Hematopoietic multipotent progenitor cell treated with erythropoietin and hydrocortisone succinate and interleukin-3 and kit ligand, for 15 days (in vitro differentiated cells): ENCODE measurements around the gene GPC5.

Experiments
- DNase-seq: peaks from one replicate; pipeline ENCODE4 v3.0.0-alpha.2; 2015; ENCODE audit warnings: low spot score

Gene GPC5

DNA sequence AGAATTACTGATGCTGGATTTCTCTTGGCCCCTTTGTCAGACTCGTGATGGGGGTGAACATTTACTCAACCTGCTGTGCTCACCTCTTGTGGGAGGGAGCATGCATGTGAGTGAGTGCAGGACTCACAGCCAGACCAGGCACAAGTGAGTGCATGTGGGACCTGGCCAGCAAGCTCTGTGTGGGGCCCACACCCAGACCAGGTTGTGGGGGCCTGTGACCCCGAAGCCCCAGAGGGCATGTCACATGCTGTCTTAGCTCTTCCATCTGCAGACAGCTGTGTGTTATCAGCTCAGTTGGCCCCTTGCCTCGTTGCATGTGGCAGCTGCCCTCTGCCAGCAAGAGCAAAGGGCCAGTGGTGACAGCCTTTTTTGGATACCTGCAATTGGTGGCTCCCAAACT is 614.4 kb downstream of the GPC5 start:
- DNase-seq, result no peak

DNA sequence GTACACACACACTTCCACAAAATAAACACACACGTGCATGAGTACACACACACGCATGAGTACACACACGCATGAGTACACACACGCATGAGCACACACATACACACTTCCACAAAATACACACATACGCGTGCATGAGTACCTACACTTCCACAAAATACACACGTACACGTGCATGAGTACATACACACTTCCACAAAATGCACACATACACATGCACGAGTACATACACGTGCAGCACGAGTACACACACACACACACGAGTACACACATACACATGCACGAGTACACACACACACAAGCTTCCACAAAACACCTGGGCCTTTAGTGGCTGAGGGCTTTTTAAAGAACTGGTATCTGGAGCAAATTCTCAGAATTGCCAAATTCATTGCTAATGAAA is 619.3 kb downstream of the GPC5 start:
- no peak for DNase-seq

DNA sequence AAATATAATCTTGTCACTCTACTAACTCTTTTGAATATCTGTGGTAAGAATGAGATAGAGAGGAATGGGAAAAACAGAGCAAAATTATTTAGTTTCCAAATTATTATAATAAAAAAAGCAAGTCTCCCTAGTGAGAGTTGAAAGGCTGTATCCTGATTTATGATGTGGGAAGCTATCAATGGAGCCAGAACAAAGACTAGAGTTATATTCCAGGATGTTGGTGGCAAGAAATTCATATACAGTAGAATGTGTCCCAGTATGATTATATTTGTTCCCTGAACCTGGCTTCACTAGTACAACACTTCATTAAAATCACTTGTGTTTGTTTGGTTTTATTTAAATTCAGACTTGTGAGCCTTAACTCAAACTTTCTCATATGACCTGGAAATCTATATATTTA is 630.3 kb downstream of the GPC5 start:
- no peak for DNase-seq

DNA sequence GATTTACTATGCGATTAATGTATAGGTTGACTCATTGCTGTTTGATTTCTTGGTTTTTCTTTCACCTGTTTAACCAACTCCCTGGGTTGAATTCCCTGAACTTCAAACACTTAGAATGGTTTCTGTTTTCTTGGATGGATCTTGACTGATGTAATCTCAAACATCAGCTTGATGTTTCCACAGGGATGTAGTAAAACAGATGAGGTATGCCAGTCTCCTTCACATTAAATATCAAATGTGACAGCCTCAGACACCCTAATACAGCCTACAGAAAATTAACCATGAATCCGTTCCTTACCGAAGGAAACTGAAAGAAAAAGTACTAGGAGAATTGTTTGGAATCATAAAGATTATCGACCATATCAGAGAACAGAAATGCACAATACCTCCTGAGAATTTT is 631.2 kb downstream of the GPC5 start:
- DNase-seq, result no peak

DNA sequence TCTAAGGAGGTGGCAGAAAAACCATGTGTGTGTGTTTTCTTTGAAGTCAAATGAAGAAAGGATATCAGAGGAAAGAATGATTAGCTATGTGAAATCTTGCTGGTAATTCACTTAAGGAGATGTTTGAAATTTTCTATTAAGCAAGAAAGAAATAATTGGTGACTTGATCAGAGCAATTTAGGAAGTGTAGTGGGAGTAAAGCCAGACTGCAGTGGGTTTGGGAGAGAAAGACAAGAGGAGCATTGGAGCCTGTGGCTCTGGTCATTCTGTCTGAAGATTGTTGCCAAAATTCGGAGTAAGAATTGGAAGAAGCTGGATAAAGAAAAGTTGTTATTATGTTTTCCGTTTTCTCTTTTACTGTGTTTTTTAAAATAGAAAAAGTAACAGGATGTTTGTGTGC is 640.5 kb downstream of the GPC5 start:
- no peak for DNase-seq

DNA sequence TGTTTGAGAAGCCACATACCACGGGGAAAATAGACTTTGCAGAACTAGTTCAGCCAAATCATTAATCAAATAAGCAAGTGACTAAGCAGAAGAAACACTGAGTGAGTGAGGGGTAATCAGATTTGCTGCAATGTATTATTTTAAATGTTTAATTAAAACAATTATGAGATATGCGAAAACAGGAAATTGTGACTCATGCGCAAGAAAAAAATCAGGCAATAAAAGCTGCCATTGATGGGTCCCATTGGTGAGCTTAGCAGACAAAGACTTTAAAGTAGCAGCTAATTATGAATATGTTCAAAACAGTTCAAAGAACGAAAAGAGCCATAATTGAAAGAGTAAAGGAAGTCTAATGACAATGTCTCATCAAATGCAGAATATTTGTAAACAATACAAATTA is 644.1 kb downstream of the GPC5 start:
- DNase-seq, result no peak

DNA sequence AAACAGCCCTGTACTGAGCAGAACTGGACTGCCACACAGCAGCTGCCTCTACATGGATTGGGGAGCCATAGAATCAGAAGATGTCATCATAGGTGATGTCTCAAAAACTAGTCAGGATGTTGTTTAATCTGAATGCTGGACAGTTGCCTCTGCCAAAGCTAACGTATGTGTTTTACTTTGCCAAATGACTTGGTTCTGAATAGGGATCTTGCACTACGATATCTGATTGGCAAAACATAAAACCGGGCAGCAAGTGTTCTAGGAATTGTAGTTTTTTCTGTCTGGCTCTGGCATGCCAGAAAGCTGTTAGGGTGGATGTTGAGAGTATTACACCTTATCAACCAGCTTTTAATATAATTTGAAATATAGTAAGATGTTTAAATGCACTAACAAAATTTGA is 645.9 kb downstream of the GPC5 start:
- no peak for DNase-seq

DNA sequence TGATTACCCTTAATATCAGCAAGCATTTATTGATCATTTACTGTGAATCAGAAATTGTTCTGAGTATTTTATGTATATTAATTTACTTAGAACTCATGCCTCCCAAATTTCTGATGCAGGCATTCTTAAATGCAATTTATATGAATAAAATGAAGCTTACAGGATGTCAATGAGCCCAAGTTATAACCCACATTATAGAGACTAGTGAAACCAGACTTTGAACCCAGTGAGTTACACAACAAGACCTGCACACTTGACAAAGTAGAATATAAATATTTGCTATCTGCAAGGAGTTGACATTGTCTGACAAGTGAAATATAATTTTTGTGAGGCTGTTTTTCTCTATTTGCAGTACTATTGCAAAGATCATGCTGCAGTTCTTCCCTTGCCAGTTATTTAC is 656.0 kb downstream of the GPC5 start:
- DNase-seq, result no peak

DNA sequence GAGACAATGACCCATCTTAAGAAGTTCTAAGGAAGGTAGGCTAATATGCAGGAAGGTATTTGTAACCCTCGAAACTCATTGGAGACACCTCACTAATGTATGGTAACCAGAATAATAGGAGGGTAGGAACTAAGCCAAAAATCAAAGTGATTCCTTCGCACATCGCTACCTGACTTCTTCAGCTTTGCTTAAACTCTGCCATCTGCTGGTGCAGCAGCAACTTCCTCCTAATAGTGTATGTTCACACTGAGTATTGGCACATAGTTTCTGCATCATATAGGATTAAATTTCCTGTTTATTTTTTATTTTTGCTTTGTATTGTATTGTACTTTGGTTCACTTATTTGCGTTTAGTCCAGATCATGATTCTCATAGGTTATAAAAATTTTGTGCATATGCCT is 676.2 kb downstream of the GPC5 start:
- DNase-seq, result no peak

DNA sequence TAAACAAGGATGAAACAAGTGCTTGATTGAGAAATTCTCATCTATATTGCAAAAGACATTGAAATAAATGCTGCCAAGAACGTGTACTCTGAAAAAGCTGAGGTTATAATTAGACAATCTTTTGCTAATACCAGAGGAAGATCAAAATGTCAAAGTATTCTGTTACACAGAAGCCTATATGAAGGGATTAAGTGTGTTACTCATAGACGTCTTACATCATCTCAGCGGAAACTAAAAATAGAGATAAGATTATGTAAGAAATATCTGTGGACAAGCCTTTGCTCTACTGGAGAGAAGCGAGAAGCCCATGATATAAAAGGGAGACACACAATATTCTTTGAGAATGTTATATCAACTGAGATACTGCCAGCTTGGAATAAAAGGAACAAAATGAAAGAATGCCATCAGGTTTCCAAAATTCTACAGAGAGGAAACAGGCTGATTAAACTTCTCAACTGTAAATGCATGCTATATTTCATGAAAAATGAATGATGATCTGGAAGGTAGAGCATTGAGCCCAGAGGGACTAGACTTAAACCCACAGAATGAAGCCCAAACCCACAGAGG is 699.0 kb downstream of the GPC5 start:
- no peak for DNase-seq

DNA sequence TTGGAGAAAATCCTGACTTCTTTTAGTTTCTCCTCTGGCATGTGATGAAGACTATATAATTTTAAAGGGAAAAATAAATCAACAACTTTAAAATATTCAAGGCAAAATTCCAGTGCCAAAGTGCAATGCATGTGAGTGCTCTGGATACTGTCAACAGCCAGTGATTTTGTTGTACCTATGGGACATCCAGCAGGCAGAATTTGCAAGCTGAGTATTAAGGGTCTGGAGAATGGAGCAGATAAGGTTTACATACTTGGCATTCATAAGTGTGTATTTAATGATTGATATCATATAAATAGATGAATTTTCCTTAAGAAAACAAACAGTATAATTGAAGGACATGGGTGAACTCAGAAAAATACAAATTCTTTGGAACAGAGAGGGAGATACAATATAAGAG is 703.4 kb downstream of the GPC5 start:
- DNase-seq, result no peak

DNA sequence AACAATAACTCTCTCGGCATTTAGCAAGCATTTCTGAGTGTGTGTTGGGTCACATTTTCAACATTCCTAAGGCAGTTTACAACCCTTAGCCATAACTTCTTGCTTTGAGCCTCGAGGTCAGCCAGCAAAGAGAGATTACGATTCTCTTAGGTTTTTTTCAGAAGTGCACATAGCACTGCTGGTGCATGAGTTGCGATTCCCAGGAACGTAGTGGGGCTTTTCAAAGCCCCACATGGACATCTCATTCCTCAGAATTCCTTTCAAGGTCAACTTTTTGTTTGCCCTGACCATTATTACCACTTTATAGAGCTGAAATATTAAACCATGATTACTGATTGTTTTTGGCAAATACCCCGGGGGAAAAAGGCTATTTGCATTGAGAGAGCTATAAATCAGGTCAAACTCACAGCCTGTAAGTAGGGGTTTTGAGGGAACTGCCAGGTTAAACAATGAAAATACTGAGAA is 705.3 kb downstream of the GPC5 start:
- DNase-seq, result no peak

DNA sequence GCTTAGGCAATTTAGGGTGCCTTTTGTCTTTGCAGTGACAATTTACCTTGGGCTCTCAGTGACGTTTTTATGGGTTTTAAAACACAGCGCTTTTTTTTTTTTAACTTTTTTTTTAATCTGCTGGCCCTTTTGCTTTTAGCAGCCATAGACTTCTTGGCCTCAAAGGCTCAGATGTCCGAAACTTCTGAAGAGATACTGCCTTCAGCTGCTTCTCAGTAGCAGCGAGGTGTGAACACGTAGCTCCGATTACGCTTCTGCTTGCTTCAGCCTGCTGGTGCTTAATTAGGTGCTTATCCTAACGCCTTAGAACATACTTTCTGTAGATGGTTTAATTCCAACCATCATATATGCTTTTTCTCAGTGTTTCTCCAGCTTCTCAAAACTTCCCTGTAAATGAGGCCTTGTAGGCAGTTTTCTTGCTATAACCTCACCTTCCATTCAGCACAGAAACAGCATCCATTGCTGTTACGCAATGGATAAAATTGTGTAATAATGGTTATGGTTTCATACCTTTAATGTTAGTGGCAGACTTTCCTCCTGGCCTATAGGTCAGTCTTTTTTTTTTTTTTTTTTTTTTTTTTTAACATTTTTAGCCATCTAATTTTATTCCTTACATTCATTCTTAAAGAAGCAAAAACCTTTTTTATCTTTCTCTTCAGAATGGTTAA is 723.9 kb downstream of the GPC5 start:
- DNase-seq, result no peak

DNA sequence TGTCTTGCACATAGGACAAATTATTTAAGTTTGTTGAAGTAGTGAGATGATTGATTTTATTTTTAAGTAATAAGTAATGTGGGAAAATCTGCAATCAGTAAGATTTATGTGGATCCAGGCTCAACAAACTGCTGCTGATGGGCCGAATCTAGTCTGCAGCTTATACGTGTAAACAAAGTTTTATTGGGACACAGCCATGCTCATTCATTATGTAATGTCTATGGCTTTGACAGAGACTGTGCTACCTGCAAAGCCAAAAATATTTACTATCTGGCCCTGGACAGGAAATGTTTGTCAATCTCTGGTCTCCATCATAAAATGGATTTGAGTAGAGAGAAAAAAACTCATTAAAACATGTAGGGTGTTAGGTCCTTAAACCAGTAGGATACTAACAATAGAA is 728.0 kb downstream of the GPC5 start:
- no peak for DNase-seq

DNA sequence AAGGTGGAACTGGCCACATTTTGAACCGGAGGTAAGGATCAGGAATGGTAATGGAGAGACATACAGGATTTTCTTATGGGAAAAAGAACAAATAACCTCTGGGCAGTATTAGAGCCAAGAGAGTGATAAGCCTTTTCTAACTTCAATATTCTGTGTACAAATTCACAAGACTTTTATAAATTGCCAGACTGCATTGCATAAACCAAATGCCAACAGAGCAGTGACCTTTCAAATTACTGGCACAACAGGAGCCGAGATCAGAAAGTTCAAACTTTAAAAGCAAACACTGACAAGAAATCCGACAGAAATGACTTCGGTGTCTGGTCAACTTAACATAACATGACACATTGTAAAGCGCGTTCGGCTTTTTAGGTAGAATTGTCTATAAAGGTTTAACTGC is 737.1 kb downstream of the GPC5 start:
- DNase-seq, result no peak

DNA sequence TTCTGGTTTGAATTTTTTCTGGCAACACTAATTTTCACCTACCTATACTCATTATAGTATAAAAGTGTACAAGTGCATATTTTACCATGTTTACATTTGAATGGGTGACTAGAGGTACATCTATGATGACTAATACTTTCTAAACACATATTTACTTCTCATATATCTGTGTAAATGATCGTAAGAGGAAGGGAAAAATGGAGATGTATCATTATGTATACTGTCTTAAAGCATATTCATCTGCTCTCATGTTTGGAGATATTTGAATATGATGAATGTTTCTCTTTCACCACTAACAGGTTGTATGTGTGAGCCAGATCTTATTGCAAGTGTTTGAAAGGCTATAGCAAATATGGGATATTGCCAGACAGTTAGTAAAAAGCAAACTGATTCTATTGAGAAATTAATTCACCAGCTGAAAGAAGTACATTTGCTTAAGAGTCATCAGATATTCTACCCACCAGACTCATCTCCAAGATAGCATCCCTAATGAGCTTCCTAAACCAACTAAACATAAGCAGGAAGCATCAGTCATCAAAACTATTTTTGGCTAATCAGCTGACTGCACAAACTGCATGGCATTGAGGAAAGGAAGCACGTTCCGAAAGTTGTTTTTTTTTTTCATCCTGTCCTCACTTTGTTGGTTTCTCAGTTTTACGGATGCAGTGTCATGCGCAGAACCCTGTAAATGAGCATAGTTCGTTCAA is 738.2 kb downstream of the GPC5 start:
- DNase-seq, result no peak

DNA sequence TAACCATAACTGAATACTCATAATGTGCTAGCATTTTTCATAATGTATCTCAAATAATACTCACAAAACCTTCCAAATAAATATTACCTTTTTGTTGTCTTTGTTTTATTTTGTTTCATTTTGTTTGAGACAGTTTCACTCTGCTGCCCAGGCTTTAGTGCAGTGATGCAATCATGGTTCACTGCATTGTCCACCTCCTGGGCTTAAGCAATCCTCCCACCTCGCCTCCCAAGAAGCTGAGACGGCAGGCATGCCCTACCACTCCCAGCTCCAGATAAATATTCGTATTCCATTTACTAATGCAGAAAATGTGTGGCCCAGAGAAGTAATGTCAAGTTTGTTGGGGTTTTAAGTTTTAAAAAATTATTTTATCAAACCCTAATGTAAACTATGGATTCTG is 739.1 kb downstream of the GPC5 start:
- no peak for DNase-seq

DNA sequence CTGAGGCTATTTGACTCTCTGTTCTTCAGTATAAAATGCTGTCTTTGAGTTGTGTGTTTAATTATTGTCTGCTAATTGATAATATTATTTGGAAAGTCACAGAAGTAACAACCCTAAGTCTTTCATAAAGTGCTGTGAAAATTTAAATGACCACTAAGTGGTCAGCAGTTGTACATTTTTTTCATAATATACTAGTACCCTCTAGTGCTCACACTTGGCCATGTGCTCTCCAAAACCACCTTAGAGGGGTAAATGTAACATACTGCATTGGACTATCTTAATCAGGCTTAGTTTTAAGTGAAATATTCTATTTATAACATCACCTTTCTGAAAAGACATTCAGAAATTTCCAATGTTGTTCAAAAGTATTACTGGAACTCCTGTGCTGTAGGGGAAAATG is 745.3 kb downstream of the GPC5 start:
- no peak for DNase-seq

DNA sequence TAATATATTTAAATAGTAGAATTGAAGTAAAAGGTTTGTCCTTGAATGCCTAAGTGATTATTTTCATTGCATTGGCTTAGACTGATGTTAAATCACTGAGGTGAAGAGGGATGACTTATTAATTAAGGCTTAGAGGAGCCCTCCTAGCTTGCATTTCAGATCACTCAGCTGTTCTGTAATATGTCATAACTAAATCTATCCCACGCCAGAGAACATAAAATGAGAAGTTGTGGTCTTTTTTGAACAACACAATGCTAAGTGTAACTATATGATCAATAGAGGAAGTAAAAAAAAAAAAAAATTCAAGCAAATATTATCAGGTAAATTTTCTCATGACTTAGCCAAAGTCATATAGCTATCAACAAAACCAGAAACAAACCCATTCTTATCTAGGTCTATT is 752.2 kb downstream of the GPC5 start:
- no peak for DNase-seq

DNA sequence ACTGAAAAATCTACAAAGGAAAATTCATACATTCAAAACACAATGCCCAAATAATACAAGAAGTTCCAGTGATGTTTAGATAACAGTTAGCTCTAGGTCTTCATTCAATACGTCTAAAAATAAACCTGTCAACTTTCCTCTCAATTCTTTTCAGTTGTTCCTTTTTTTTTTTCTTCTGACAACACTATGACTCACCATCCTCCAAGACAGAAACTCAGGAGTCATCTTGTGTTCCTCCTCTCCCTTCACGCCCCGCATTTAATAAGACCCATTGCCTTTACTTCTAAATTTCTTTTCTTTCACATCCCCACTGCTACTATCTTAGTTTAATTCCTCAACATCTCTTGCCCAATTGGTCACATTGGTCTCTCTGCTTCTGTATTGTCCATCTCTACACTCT is 759.9 kb downstream of the GPC5 start:
- no peak for DNase-seq

DNA sequence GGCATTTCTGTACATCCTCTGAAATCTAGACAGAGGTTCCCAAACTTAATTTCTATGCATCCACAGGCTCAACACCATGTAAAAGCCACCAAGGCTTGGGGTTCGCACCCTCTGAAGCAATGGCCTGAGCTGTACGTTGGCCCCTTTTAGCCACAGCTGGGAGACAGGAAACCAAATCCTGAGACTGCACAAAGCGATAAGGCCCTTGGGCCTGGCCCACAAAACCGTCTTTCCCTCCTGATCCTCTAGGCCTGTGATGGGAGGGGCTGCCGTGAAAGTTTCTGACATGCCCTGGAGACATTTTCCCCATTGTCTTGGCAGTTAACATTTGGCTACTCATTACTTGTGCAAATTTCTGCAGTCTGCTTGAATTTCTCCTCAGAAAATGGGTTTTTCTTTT is 766.4 kb downstream of the GPC5 start:
- no peak for DNase-seq

DNA sequence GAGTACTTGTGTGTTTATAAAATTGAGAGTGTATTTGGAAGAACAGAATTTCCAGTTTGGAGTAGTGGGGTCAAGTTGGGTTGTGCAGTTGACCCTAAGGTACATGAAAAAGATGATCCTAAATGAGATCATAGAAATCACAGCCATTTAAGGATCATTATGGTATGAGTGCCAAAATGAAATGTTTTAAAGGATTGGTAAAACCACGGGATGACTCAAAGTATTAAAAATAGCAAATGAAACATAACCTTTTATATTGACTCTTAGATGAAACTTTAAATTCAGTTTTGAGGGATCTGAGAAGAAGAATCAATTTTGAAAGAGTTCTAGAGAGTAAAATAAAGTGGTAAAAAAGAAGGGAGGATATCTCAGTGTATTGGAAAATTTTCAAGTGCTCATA is 773.8 kb downstream of the GPC5 start:
- no peak for DNase-seq

DNA sequence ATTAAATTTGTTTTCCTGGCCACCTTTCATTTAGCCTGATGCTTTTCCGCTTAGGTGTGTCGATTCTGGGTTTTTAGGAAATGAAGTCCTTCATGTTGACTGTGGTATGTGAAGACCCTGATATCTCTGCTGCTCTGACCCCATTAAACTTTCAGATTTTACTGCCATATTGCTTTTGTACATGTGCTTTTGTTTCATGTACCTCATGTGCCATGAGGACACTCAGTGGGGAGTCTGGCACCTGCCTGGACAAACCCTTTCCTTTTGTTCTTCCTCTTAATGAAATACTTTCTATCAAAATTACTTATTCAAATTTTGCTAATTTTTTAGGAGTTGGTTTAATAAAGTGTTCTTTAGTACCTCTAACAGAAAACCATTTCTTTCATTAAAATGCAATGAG is 774.8 kb downstream of the GPC5 start:
- DNase-seq, result no peak

DNA sequence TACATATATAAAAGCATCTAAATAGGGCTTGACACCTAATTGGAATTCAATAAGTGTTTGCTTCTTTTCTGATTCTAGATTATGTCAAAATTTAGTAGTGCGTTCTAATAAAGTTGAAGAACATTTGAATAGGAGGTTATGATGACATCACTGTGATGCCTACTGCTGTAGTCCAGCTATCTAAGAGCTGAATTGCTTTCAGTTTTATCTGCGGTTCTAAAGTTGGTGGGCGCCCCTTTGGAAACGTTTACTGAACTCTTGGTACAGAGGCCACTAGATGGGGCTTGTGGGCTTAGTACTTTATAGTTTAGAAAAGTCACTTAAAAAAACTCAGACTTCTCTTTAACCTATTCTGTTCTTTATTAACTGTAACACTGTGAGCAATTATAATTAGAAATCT is 776.9 kb downstream of the GPC5 start:
- DNase-seq, result no peak
